GM18909 (cell line): ENCODE data around the gene BTRC.

Source experiments
- ATAC-seq: cut with Tn5 transposase; IDR thresholded peaks from one replicate; pipeline ENCODE4 v1.9.1; 2021; ENCODE audit warnings: mild to moderate bottlenecking; ENCODE audit not compliant: unreplicated experiment, poor library complexity

BTRC gene

DNA sequence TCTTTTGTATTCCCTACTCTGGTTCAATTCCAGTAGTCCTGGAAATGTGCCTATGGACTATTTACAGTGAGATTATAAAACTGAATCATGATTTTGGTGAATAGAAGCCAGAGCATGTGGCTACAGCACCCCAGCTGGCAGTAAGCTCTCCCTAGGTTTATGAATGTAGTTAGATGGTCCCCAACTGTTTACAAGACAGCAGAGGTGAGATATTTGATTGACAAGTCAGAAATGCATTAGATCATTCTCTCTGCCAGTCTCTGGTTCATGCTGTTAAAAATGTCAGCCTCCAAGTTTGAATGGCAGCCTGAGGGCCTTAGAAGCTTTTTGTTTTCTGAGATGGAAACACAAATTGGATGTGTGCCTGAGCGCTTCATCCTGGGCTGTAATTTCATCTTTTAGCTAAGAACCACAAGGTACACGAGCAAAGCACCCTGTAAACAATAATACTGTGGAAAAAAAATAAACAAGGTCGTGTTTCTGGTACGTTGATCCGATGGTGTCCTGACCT lies 85.0 kb downstream of the BTRC start:
- no peak for ATAC-seq

DNA sequence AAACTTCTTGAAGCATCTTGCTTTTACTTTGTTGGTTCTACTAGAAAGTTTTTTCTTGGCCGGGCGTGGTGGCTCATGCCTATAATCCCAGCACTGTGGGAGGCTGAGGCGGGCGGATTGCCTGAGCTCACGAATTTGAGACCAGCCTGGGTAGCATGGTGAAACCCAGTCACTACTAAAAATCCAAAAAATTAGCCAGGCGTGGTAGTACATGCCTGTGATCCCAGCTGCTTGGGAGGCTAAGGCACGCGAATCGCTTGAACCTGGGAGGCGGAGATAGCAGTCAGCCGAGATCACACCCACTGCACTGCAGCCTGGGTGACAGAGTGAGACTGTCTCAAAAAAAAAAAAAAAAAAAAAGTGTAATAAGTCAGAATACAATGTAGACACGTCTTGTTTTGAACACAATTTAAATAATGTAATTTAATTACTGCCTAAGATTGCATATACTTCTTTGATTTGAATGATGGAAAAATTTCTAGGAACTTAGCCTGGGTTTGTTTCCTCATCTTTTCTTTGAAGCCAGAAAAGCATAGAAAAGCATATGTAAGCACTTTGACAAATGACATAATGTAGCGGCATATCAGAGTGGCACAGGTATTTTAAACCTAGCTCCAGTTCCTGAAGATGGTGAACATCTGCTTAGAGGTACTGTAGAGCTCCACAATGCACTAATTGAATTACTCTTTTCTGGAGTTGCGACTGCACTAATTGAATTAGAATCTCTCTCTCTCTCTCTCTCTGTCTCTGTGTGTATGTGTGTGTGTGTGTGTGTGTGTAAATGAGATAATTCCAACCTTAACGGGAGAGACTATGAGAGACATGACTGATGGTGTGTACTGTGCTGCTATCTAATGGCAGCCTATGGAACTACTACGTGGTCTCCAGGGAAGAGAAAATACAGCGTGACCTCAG lies 87.8 kb downstream of the BTRC start:
- no peak for ATAC-seq

DNA sequence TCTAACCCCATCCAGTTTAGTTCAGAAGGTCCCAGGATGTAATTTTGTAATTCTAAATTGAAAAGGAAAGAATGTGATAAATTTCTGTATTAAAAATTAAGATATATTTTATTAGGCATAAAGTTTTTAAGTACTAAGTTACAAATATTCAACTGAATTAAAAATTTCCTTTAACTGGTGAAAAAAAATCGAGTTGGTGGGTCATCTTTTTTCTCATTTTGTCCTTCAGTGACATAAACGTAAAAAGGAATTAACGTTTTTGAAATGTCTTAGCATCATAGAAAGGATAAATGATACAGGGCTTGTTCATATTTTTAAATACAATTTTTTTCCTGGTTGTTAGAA lies 88.5 kb downstream of the BTRC start:
- no peak for ATAC-seq

DNA sequence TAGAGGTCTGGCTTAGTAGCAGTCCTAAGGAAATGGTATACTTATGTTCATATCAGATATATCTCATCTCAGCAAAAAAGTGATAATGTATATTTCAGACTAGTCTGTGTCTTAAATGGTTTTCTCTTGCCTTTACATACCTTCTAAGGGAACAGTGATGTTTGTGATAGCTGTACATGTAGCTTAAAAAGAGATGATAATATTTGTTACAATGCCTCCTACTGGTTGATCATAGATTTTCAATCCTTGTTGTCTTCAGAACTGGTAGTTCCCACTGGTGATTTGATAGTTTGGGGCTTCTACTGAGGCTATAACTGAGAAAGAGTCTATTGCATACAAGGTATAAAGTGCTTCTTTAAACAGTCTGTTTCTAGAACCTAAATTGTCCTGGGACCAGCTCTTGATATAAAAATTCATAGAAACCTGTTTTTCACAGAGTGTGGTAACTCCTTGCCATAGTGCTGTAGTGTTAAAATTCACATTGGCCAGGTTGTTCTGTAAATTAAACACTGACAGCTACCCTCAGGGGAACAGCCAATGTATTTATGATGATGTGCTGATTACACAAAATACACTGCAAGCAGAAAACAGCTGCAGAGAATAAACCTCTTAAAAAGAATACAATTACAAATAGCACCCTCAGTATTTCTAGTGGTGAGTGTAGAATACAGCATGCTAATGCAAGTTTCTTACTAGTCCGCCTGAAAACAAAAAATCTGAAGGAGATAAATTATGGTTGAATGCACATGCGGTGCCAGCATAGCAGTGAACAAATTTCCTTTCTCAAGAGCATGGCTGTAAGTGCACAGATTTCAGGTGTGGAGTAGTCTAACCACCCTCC lies 90.3 kb downstream of the BTRC start:
- no peak for ATAC-seq

DNA sequence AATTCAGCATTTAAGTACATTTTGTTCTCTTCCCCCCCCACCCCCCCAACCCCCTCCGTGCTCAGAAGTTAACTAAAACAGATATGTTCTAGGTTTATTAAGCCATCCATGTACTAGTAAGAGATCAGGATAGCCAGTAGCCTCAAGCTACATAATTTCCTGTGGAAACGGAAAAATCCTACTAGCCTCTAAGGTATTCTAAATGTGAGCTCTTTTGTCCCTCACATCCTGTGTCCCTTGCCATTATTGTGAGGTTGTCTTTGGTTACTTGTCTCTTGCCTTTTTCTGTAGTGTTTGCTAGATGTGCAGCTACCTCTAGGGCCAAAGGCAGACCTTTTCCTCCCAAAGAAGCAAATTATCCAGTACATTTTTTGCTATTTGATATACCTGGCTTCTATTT lies 92.1 kb downstream of the BTRC start:
- no peak for ATAC-seq

DNA sequence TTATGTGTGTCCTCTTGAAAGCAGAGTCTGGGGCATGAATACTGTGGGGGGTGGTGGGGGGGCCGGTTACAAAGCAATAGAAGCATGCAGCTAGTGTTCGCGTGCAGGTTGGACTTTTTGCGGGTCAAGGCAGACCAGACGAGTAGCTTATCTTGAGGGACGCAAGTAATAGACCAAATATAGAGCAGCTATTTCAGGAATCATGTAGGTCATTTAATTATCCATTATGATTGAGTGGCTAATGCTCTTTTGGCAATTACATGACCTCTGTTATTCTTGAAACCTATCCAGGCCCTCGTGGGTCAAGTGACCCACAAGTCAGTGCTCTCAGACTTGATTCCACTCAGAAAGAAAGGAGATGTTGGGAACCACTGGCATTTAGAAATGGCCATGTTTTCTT lies 93.0 kb downstream of the BTRC start:
- ATAC-seq = no peak

DNA sequence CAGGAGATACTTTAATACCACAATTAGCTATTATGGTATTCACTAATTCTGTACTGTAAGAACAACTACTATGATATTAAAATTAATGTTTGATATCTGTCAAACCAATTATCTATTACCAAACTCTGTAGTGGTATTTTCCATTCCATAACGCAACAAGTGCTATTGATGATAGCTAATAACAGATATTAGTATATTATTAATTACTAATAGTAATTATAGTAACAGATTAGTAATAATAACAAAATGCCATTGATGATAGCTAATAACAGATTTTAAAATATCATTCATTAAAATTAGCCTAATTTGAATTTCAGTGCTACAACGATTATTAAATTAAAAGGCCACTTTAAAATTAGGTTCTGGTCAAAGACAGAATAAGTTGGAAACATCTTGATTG lies 93.5 kb downstream of the BTRC start:
- no peak for ATAC-seq

DNA sequence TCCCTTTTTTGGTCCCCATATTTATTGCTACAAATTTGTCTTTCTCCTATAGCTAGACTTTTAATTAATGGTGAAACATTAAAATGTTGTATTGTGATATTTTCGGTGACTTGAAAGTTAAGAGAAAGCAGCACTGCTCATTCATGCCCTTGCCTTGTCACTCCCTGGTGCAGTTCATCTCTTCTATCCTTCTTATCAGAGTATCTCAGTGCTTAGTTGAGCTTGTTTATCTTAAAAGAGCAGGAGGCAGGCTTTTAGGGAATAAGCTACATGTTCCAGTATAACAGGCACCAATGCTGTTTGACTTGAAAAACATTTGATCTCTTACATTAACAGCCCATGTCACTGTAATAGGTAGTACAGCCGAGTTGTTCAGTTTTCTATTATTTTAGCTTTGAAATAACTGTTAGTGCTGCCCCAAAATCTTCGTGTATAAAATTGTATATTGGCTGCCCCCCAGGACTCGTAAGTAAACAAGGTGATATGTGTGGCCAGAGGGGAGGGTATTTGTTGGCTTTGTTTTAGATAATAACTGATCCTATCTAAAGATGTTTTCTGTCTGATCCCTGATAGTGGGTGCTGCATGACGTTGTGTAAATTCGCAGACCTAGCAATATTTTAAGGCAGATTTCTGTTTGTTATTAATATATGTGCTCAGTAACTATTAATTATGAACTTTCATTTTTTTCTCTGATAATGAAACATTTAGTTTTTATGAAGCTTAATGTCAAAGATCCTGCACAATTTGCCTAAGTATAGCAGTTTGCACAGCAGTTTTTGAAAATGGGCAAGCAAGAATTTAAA lies 96.5 kb downstream of the BTRC start:
- ATAC-seq = no peak

DNA sequence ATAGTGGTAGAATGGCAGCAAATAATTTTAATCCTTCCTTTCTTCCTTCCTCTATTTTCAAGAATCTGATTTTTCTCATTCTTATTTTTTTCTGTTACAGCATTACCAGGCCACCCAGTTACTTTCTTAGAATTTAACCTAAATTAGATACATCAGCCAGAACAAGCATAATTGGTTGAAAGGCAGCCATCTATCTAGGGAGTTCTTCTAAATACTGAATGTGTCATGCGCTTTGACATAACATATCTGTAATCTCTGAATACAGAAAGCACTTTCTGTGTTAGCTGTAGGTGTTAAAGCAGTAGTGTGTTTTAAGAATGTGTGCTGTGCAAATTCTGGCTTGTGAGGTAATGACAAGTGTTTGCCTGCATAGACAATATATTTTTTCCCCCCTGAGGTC lies 97.3 kb downstream of the BTRC start:
- no peak for ATAC-seq

DNA sequence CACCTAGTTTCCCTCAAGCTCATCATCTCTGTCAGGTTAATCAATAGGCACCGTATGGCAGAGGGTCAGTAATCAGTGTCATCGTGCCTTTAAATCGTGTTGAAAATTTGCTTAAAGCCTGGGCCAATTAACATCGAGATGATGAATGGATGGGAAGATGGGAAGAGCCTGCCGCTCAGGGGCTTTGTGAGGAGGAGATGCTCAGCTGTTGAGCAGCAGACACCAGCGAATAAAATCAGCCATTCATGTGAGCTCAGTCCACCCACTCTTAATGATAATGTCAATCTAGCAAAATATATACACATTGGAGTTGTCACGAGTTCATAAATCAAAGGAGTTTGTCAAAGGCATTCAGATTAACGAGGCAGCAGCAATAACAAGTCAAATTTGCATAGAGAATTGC lies 97.7 kb downstream of the BTRC start:
- no peak for ATAC-seq

DNA sequence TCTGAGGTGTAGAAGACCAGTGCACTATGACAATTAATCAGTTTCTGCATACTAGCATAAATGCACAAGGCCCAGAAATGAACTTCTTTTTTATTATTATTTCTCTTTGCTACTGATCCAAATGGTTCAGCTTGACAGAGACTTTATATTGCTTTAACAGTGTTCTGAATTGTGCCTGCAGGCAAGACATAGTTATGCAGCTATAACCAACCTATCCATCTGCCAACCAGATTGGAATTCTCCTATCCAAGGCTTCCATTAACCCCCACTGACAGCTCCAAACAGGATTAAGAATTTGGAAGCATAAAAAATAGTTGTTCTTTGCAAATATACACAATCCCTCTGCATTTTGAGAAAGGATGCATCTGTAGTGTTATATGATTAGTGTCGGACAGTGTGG lies 98.2 kb downstream of the BTRC start:
- ATAC-seq = no peak

DNA sequence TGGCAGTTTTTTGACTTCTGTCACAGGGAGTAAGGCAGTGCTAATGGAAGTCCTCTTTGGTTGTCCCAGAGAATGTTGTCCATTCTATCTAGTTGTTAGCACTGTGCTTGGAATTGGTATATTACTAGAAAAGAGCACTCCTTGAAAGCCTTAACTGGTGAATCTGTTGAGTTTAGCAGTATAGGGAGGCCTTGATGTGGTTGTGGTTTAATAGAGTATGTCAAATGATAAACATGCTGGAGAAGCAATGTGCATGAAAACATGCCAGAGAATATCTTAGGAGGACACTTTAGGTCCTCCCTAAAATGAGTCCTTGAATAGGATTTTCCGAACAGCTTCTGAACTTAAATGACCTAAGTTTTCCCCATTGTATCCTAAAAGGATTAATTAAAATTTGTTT lies 98.6 kb downstream of the BTRC start:
- ATAC-seq = no peak

DNA sequence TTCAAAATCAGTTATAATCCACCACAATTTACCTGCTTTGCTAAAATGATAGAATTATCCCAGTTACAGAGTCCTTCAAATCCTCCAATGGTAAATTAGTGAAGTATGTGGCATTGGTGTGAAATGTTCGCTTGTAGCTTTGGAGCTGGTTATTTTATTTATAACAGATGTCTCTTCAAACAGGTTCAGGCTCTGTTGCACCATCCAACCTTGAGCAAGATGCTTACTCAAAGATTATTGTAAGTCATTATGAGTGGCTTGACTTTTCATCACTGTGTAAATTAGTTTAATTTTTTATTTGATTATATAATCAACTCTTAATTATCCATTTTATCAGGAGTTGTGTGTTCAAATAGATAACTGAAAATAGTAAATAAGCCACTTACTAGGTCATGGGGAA lies 99.4 kb downstream of the BTRC start:
- ATAC-seq = no peak

DNA sequence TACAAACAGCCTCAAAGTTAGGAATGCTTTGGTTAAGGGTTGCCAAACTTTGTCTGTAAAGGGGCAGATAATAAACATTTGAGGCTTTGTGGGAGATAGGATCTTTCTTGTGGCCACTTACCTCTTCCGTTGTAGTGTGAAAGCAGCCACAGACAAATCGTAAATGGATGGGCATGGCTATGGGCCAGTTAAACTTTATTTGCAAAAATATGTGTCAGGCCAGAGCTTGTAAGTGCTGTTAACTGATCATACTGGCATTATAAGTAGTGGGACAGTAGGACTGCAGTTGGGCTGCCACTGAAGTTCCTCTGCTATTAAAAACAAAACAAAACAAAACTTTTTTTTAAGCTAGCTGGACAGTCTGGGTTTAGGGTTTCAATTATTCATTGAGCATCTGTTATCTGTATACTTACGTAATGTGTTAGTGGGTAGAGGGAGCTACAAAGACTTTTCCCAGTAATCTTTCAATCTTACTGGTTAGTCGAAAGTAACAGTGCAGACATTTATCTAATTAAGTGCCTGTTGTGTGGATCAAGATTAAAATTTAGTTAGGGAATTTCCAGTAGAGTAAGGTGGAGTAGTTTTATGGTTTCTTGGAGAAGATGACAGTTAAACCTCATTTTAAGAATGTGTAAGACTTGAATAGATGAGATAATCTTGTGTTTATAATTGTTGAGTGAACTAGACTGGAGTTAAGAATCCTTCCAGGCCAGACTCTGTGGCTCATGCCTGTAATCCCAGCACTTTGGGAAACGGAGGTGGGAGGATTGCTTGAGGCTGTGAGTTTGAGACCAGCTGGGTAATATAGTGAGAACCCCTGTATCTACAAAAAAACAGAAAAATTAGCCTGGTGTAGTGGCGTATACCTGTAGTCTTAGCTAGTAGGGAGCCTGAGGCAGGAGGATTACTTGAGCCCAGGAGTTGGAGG lies 100.1 kb downstream of the BTRC start:
- no peak for ATAC-seq

DNA sequence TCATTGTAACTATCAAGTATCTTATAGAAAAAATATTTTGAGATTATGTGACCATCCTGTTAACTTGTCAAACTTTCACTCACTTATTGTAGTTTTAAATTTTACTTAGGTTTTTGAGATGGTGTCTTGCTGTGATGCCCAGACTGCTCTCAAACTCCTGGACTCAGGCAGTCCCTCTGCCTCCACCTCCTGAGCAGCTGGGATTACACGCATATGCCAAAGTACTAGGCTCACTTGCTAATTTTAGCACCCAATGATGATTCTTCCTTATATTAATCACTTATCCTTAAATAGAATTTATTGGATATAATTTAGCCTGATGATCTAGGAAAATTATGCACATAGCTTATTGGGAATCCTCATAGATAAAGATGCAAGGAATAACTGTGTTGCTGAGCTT lies 104.9 kb downstream of the BTRC start:
- ATAC-seq = no peak

DNA sequence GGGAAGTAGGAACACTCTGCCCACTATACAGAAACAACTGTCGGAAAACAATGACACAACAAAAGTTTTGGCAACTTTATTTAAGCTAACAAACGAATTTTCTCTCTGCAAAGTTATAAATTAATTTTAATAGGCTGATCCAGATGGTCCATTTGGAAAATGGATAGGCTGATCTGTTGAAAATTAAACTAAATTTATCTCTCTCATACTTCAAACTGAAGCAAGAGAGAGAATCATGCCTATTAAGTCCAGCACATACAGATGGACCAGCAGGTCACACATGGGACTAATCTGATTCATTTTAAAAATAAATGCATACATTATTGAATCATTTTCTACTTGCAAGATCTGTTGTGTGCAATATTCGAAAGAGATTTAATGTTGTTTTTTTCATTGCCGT lies 110.1 kb downstream of the BTRC start:
- ATAC-seq = no peak

DNA sequence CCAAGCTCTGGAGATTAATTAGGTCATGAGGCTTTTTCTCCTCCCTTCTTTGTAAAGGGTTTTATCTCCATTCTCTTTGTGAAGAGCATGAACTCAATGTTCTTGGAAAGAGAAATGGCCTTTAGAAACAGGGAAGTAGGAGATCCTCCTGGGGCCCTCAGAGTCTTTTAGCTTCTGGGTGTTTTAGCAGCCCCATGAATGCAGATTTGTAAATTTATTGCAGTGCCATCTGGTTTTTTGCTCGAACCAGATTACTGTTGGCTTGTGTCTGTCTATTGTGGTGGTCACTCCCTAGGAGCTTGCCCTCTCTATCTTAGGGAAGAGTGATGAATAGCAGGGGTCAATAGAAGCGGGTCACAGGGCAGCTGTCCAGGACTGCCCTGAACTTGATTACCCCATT lies 110.6 kb downstream of the BTRC start:
- ATAC-seq = no peak

DNA sequence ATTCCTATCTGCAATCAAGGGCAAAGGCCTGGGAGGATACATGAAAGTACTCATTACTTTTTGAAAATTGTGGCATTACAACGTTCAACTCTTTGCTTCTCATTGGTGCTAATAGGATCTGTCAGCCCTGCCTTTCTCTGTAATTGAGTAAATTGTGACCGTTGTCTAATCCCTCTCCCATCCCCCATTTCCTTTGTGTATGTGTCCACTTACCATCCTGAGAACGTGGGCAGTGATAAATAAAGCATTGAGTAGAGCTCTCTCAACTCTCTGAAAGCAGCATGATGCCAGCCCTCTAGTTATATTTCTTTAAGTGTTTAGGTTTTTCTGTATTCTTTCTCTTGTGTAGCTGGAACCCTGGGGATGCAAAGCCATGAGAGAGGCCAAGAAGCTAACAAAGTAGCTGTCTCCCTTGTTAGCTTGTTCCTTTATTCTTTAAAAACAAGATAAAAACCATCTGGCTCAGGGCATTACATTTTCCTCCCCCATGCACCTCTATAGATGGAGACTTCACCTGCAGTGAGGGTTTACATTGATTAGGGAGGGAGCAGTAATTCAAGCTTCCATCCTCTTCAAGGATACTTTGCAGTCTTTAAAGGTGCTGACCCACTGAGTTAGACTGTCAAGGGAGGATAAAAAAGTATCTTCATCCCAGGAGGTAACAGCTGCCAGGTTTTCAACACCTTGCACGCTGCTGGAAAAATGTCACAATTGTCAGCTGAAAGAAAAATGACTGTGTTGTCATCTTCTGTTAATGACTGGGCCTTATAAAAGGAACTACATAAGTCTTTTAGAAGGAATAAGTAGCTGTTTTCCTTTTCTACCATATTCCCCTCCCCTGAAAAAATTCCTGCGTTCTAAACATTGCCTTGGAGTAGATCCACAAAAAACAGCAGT lies 112.3 kb downstream of the BTRC start:
- no peak for ATAC-seq
